Cardiac septum (tissue), 1 donor: ENCODE results near the gene PHF21A. TPM values are rescaled to one million over a fixed set of nuclear protein-coding genes. Genes with fewer than 3 reads are reported as not detected.
"Not testable (repeated sequence)": the region's sequence is repeated elsewhere in the genome, so short reads cannot be mapped to it uniquely, and the experiment has no call there.

Experiments used
- DNase-seq: peaks from one replicate; pipeline ENCODE4 v3.0.0-alpha.2; 2020; ENCODE audit warnings: low spot score
- intact Hi-C: fragments of 100-400 bp; cut with DNase I; formaldehyde crosslinking; loops from one replicate; pipeline ENCODE4 v1.14.0; 2022
- total RNA-seq: library from RNA; stranded (reverse); fragmentation: NEBNext Ultra II Directional; extraction: Animal tissue kit (Norgen Biotek cat#: 25700); gene quantifications from one replicate; pipeline ENCODE4 v1.2.1, GENCODE V29; 2021
- donor health status: DM: no; HTN: no; CAD: no.

The PHF21A gene
- total RNA-seq, 1 donor from 2014 or later = 43.8 TPM

- intact Hi-C loops = no loop called here
Measured at GRCh38 chr11:45997599-45997998, 123.7 kb downstream of the PHF21A start.

GRCh38 chr11:45995342-45995734 is 125.9 kb downstream of the PHF21A start:
- no peak for DNase-seq
- intact Hi-C loops = no loop called here

More at GRCh38 chr11:45997599-45997998, 123.7 kb downstream of the PHF21A start:
- DNase-seq = no peak

GRCh38 chr11:45994371-45995341 is 126.6 kb downstream of the PHF21A start:
- DNase-seq = no peak
- intact Hi-C loops = no loop called here

GRCh38 chr11:45993531-45994001 is 127.7 kb downstream of the PHF21A start:
- DNase-seq = no peak
- intact Hi-C loops = no loop called here

GRCh38 chr11:45988921-45989320 is 132.3 kb downstream of the PHF21A start:
- intact Hi-C loops = no loop called here
- no peak for DNase-seq

- no peak for DNase-seq
- intact Hi-C loops = no loop called here
Measured at GRCh38 chr11:45985212-45985611, 136.0 kb downstream of the PHF21A start.

GRCh38 chr11:45984192-45984591 is 137.1 kb downstream of the PHF21A start:
- intact Hi-C loops = no loop called here
- DNase-seq = no peak

GRCh38 chr11:45983471-45983845 is 137.8 kb downstream of the PHF21A start:
- intact Hi-C loops = no loop called here
- DNase-seq = no peak

GRCh38 chr11:45982656-45983470 is 138.4 kb downstream of the PHF21A start:
- peak; percentile 79 for DNase-seq

GRCh38 chr11:45981826-45982225 is 139.4 kb downstream of the PHF21A start:
- intact Hi-C loops, DNase-seq: not testable (repeated sequence)

More at GRCh38 chr11:45982656-45983470, 138.4 kb downstream of the PHF21A start:
- intact Hi-C loops = no loop called here

GRCh38 chr11:45974806-45975205 is 146.4 kb downstream of the PHF21A start:
- intact Hi-C loops = no loop called here
- DNase-seq = no peak

- intact Hi-C loops = no loop called here
- DNase-seq = no peak
Measured at GRCh38 chr11:45973601-45974000, 147.7 kb downstream of the PHF21A start.

GRCh38 chr11:45968901-45969300 is 152.4 kb downstream of the PHF21A start:
- no peak for DNase-seq
- intact Hi-C loops = no loop called here

- intact Hi-C loops = no loop called here
- DNase-seq = no peak
Measured at GRCh38 chr11:45967506-45967905, 153.7 kb downstream of the PHF21A start.

- intact Hi-C loops = loop anchor here (1.0 kb wide), 1 partner anchor 41 kb away; no protein-coding TSS in a partner anchor
- DNase-seq = peak; percentile 77
Measured at GRCh38 chr11:45964911-45965389, 156.3 kb downstream of the PHF21A start.

- intact Hi-C loops = no loop called here
- DNase-seq = no peak
Measured at GRCh38 chr11:45961751-45962240, 159.5 kb downstream of the PHF21A start.

- DNase-seq = no peak
- intact Hi-C loops = no loop called here
Measured at GRCh38 chr11:45960387-45961095, 160.7 kb downstream of the PHF21A start.

- intact Hi-C loops = no loop called here
- no peak for DNase-seq
Measured at GRCh38 chr11:45959851-45960250, 161.4 kb downstream of the PHF21A start.

- no peak for DNase-seq
- intact Hi-C loops = no loop called here
Measured at GRCh38 chr11:45949992-45950407, 171.3 kb downstream of the PHF21A start.
